ENCODE measurements around the gene SMAP1. TPM values are rescaled to one million over a fixed set of nuclear protein-coding genes. Genes with fewer than 3 reads are reported as not detected.

SMAP1 gene
- total RNA-seq, 3 donors from 2014 or later, result 34.3 to 48.8 (median 47.3) TPM

GRCh38 chr6:70838907-70839285, 171.2 kb downstream of the SMAP1 start:
- Histone ChIP-seq H3K4me3 (no peak overlapping the region), H3K4me1 (ENCODE audit: low read depth) (no peaks in the 10 kb centered on the region), H3K36me3 (ENCODE audit: low read depth) (no peaks in the 10 kb centered on the region), H3K9me3 (no peaks in the 10 kb centered on the region)
- no peak for DNase-seq
- intact Hi-C loops (cut with DNase I, micrococcal nuclease), result no loop called here
- TF ChIP-seq CTCF (IDR thresholded peaks at IDR 0.05), result no peak
- ATAC-seq, result no peak

- ATAC-seq (no peak), DNase-seq (no peak)
- Histone ChIP-seq H3K4me1 (ENCODE audit: low read depth) (no peaks in the 10 kb centered on the region), H3K4me3 (no peak overlapping the region), H3K9me3 (no peaks in the 10 kb centered on the region), H3K36me3 (ENCODE audit: low read depth) (no peaks in the 10 kb centered on the region)
- intact Hi-C loops (cut with DNase I, micrococcal nuclease), result no loop called here
- no peak for TF ChIP-seq CTCF (IDR thresholded peaks at IDR 0.05)
These were observed 171.9 kb downstream of the SMAP1 start for GRCh38 chr6:70839286-70840266.

GRCh38 chr6:70841112-70841511, 173.4 kb downstream of the SMAP1 start:
- no peak for TF ChIP-seq CTCF (IDR thresholded peaks at IDR 0.05)

GRCh38 chr6:70842541-70842940, 174.9 kb downstream of the SMAP1 start:
- ATAC-seq (no peak), DNase-seq (no peak)
- H3K4me1 ChIP-seq (ENCODE audit: low read depth), result no peaks in the 10 kb centered on the region
- TF ChIP-seq CTCF (IDR thresholded peaks at IDR 0.05), result no peak
- intact Hi-C loops (cut with DNase I, micrococcal nuclease), result no loop called here
- H3K4me3 ChIP-seq, result no peak overlapping the region
- H3K9me3 ChIP-seq, result no peaks in the 10 kb centered on the region
- H3K36me3 ChIP-seq (ENCODE audit: low read depth), result no peaks in the 10 kb centered on the region

More at GRCh38 chr6:70841112-70841511, 173.4 kb downstream of the SMAP1 start:
- no peak overlapping the region for H3K4me3 ChIP-seq
- intact Hi-C loops (cut with DNase I, micrococcal nuclease), result no loop called here
- H3K9me3 ChIP-seq, result no peaks in the 10 kb centered on the region
- no peaks in the 10 kb centered on the region for H3K4me1 ChIP-seq (ENCODE audit: low read depth)
- no peaks in the 10 kb centered on the region for H3K36me3 ChIP-seq (ENCODE audit: low read depth)
- DNase-seq (no peak), ATAC-seq (no peak)

GRCh38 chr6:70843328-70843918, 175.7 kb downstream of the SMAP1 start:
- no peaks in the 10 kb centered on the region for H3K9me3 ChIP-seq
- H3K4me1 ChIP-seq (ENCODE audit: low read depth), result no peaks in the 10 kb centered on the region
- intact Hi-C loops (cut with DNase I, micrococcal nuclease), result no loop called here
- no peaks in the 10 kb centered on the region for H3K36me3 ChIP-seq (ENCODE audit: low read depth)
- TF ChIP-seq CTCF (IDR thresholded peaks at IDR 0.05), result no peak
- DNase-seq, result no peak
- H3K4me3 ChIP-seq, result no peak overlapping the region
- ATAC-seq, result no peak

Data from mucosa of descending colon (tissue), 3 donors.